Choroid plexus epithelial cell (primary cell): ENCODE results near the gene KRTAP20-1.

Source experiments
- DNase-seq: peaks from one replicate; pipeline ENCODE4 v3.0.0-alpha.2; 2010; ENCODE audit warnings: low read depth
- H3K4me3 ChIP-seq: 2 replicates; pipeline ENCODE4 v1.5.1; 2011; ENCODE audit warnings: low read depth, mild to moderate bottlenecking, control low read depth, low read length, moderate library complexity
- TF ChIP-seq, protein P1 (sequence below): conservative IDR thresholded peaks from 2 replicates; pipeline ENCODE4 v1.5.1; 2011; ENCODE audit warnings: low read depth, mild to moderate bottlenecking, control low read depth, inconsistent platforms, low read length, moderate library complexity

KRTAP20-1 gene

GRCh38 chr21:30592140-30592539 is 24.1 kb upstream of the KRTAP20-1 start, which contains the start of gene KRTAP6-3:
Gene KRTAP6-3 (plus strand): TSS chr21:30592440. CDS start chr21:30592446, 6 bp downstream.
- DNase-seq: no peak
- TF ChIP-seq, protein P1, sequence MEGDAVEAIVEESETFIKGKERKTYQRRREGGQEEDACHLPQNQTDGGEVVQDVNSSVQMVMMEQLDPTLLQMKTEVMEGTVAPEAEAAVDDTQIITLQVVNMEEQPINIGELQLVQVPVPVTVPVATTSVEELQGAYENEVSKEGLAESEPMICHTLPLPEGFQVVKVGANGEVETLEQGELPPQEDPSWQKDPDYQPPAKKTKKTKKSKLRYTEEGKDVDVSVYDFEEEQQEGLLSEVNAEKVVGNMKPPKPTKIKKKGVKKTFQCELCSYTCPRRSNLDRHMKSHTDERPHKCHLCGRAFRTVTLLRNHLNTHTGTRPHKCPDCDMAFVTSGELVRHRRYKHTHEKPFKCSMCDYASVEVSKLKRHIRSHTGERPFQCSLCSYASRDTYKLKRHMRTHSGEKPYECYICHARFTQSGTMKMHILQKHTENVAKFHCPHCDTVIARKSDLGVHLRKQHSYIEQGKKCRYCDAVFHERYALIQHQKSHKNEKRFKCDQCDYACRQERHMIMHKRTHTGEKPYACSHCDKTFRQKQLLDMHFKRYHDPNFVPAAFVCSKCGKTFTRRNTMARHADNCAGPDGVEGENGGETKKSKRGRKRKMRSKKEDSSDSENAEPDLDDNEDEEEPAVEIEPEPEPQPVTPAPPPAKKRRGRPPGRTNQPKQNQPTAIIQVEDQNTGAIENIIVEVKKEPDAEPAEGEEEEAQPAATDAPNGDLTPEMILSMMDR: no peak
- no peak within 1 kb of the TSS for H3K4me3 ChIP-seq

DNA sequence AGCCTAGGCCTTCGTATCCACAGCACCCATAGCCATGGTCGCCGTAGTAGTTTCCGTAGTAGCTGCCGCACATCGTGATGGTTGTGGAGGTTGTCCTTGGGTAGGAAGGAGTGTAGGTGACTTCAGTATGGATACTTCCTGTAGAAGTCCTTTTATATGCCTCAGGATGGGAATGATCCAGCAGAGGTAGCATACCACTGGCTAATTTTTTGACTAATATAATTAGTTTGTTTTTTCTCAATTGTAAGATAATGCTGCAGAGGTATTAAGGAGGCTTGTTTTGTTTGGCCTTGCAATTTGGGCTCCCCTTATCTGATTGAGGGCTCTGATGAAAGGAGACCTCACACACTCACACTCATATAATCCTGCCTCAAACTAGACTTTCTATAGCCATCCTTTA is 17.4 kb upstream of the KRTAP20-1 start, which contains the start of gene KRTAP6-2:
Gene KRTAP6-2 (minus strand): TSS at position 101 of the 400 bp plus-strand sequence. CDS start 28 bp downstream, at position 73.
- DNase-seq: no peak

GRCh38 chr21:30600787-30601186 is 15.4 kb upstream of the KRTAP20-1 start, which contains the start of gene KRTAP22-1:
Gene KRTAP22-1 (plus strand): TSS chr21:30601087.
- no peak for DNase-seq
- no peak within 1 kb of the TSS for H3K4me3 ChIP-seq
- TF ChIP-seq, protein P1: no peak

More for the DNA sequence above, 17.4 kb upstream of the KRTAP20-1 start, which contains the start of gene KRTAP6-2:
- H3K4me3 ChIP-seq: no peak within 1 kb of the TSS
- TF ChIP-seq, protein P1: no peak

DNA sequence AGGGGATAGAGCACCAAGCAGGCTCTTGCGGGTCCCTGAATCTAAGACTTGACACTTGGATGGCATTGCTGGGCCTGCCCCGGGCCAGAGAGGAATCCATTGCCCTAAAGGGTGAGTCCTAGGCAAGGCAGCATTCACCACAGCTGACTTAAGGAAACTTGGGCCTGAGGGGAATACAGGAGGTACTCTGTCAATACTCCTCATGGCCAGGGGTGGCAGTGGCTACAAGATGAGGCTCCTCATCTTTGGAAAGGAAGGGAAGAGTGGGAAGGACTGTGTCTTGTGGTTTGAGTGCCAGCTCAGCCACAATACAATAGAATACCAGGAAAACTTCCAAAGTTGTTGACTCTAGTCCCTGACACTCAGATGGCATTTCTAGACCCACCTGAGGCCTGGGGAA is 10.3 kb upstream of the KRTAP20-1 start:
- no peak for DNase-seq
- TF ChIP-seq, protein P1: no peak
- H3K4me3 ChIP-seq: no peak overlapping the region

GRCh38 chr21:30612132-30612531 is 4.1 kb upstream of the KRTAP20-1 start:
- no peak overlapping the region for H3K4me3 ChIP-seq
- TF ChIP-seq, protein P1: no peak
- DNase-seq: no peak

- TF ChIP-seq, protein P1: no peak
- DNase-seq: no peak
- no peak within 1 kb of the TSS for H3K4me3 ChIP-seq
Observed at GRCh38 chr21:30613836-30614235, 2.4 kb upstream of the KRTAP20-1 start, which contains the start of gene KRTAP6-1. Gene KRTAP6-1 (minus strand): TSS chr21:30613930. CDS start chr21:30613904, 26 bp downstream.

DNA sequence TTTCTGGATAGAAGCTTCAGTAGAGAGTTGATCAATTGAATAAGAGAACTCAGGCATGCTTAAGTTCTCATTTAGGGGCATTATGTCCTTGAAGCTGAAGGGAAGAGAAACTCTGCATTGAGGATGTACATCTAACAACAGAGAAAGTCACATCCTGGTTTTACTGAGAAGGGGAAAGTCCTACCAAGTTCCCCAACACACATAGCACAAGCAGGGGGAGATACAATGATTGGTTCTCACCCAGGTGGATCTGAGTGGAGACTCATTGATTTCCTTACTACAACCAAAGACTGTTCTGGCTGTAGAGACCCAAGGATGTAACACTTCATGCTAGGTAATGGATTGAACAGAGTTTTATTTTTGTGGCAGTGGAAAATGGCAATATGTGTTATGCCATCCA is 1.0 kb upstream of the KRTAP20-1 start:
- DNase-seq: no peak
- TF ChIP-seq, protein P1: no peak
- H3K4me3 ChIP-seq: no peak overlapping the region
